AG10803 (cell line): ENCODE data around the gene PGM2.
A peak's percentile ranks its signal among the peaks of the same experiment; 100 is the strongest.

Experiments used
- DNase-seq: peaks from one replicate; pipeline ENCODE4 v3.0.0; 2010; ENCODE audit warnings: low read depth
- H3K4me3 ChIP-seq: 2 replicates; pipeline ENCODE4 v1.5.1; 2011; ENCODE audit warnings: mild to moderate bottlenecking, low read length, control low read depth
- TF ChIP-seq, protein P1 (sequence below): conservative IDR thresholded peaks from 2 replicates; pipeline ENCODE4 v1.5.1; 2011; ENCODE audit warnings: mild to moderate bottlenecking, low read length, control low read depth, inconsistent platforms

The PGM2 gene

DNA sequence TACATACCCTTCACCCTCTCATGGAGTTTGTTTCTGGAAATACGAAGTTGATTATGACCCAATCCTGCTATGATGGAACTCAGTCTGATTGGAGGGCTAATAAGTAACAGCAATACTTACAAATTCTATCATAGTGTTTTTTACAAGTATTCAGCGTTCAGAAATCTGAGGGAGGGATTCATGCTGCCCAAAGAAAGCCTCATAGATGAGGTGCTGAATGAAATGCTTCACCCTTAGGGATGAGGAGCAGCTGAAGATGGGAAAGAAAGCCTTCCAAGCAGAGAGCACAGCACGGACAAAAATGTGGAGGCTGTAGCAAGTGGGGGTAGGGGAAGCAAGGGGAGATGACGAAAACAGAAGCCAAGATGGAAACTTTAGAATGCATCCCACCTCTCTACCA lies 36.5 kb downstream of the PGM2 start:
- DNase-seq, result no peak
- no peak overlapping the region for H3K4me3 ChIP-seq
- TF ChIP-seq, protein P1, sequence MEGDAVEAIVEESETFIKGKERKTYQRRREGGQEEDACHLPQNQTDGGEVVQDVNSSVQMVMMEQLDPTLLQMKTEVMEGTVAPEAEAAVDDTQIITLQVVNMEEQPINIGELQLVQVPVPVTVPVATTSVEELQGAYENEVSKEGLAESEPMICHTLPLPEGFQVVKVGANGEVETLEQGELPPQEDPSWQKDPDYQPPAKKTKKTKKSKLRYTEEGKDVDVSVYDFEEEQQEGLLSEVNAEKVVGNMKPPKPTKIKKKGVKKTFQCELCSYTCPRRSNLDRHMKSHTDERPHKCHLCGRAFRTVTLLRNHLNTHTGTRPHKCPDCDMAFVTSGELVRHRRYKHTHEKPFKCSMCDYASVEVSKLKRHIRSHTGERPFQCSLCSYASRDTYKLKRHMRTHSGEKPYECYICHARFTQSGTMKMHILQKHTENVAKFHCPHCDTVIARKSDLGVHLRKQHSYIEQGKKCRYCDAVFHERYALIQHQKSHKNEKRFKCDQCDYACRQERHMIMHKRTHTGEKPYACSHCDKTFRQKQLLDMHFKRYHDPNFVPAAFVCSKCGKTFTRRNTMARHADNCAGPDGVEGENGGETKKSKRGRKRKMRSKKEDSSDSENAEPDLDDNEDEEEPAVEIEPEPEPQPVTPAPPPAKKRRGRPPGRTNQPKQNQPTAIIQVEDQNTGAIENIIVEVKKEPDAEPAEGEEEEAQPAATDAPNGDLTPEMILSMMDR, result no peak

DNA sequence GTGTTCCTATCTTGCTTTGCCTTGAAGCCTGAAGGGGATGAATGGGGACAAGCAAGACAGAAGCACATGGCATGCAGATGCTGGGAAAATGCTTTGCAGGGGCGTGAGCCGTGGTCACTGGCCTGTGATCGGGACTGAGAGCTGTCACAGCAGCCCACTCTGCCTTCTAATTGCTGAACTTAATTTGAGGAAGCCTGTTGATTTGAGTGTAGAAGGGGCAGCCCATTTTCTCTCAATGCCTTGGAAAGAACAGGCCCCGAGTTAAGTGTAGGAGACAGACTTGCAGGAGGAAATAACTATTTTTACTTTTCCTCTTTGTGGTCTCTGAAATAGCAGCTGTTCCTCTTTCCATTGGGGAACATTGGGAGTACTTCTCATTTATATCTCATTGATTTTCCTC lies 38.3 kb downstream of the PGM2 start:
- TF ChIP-seq, protein P1, result no peak
- no peak overlapping the region for H3K4me3 ChIP-seq
- DNase-seq, result no peak

DNA sequence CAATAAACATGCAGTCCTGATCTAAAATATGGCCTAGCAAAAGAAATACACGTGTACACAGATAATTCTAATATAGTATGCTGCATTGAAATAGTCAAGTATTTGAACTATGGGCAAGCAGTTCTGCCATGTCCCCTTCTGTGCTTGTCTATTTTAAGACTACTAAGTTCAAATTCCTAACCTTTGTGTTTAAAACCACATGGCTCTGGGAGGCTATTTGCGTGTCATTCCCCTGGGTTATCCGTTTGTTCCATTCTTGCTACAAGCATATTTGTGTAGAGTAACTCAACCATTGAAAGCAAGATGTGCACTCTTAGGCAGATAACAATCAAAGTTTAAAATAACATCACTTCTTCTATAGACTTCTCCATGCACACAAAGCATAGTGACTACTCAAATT lies 39.0 kb downstream of the PGM2 start:
- TF ChIP-seq, protein P1, result no peak
- DNase-seq, result no peak
- H3K4me3 ChIP-seq, result no peak overlapping the region

DNA sequence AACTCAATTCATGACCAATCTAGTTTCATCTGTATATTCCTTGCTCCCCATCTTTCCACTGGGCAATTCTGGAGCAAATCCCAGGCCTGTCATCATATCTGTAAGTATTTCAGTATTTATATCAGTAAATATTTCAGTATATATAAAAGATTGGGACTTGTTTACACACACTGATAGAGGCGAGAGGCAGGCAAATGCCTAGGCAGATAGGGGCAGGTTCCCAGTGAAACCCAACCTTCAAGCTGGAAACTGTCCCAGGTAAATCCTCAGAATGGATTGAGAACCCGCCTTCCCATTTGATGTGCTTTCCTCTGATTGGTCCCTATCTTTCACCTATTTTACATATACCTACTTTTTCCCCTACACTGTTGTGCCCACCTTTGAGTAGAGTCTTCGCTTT lies 40.6 kb downstream of the PGM2 start:
- no peak overlapping the region for H3K4me3 ChIP-seq
- TF ChIP-seq, protein P1, result no peak
- DNase-seq, result no peak

DNA sequence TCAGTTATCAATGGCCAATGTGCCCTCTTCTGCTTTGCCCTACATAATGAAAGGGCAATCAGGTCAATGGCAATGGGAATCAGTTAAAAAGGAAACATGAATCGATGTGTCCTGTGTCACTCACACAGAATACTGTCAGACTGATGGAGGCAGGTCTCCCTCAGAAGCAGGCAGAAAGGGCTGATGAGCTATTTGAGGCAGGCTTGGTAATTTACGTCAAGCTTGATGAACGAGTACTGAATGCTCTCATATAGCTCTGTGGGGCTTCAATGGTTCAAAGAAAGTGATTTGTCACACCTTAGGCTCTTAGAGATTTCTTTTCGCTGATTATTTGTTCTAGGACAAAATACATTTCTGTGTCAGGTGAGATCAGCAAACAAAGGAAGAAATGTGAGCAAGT lies 41.8 kb downstream of the PGM2 start:
- no peak overlapping the region for H3K4me3 ChIP-seq
- DNase-seq, result no peak
- TF ChIP-seq, protein P1, result no peak

DNA sequence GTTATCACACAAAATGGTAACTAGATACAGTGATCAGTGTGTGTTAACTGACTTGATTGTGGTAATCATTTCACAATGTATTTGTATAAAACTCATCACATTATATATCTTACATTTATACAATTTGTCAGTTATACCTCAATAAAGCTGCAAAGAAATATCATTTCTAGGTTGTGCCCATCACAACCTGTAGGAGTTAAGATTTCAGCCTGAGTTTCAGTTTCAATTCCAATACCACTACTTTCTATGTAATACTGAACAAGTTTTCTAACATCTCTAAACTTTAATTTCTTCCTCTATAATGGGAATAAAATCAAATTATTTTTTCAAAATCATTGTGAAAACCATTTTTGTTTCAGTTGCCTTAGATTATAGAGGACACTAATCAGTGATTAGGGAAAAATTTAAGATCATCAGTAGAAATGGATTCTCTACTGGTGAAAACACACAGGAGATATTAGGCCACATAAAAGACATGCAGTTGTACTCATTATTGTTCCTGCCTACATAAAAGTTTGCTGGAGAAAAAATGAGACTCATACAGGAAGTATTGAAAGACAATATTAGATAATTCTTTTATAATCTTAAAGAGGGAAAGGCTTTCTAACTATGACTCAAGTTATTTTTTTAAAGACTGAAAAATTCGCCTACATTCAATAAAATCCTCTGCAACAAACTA lies 46.0 kb downstream of the PGM2 start:
- no peak for DNase-seq
- no peak overlapping the region for H3K4me3 ChIP-seq
- TF ChIP-seq, protein P1, result no peak

DNA sequence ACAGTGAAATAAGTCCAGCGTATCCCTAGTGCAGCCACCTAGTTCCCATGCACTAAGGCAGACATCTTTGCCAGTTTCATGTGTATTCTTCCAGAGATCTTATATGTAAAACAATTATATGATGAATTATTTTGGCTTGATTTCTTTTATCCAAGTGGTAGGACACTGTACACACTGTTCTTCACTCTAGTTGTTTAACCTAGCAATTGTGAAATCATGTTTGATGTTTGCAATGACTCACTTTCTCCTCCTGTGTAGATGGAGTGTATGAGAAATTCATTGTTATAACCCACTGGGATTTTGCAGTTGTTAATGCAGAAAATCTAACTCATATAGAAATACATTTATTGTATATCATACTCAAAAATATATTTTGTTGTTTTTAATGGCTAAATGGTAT lies 46.9 kb downstream of the PGM2 start:
- TF ChIP-seq, protein P1, result no peak
- no peak overlapping the region for H3K4me3 ChIP-seq
- peak; percentile 13 for DNase-seq
